GM23248 (cell line): Measurements from ENCODE around the gene HARBI1.

Experiments used
- EZH2 ChIP-seq: fragments of 200-600 bp; sonication (generic); IDR thresholded peaks from 2 replicates; pipeline ENCODE4 v1.6.1; 2018; ENCODE audit warnings: antibody characterized with exemption, mild to moderate bottlenecking; ENCODE audit not compliant: insufficient read depth, poor library complexity, severe bottlenecking
- EZH2phosphoT487 ChIP-seq: fragments of 200-600 bp; sonication (generic); IDR thresholded peaks from 2 replicates; pipeline ENCODE4 v1.6.1; 2018; ENCODE audit warnings: antibody characterized with exemption, moderate library complexity, mild to moderate bottlenecking, low read depth; ENCODE audit not compliant: insufficient read depth

GRCh38 chr11:46607516-46607915 lies 9.5 kb downstream of the HARBI1 start:
- TF ChIP-seq EZH2phosphoT487 (no peak), EZH2 (no peak)
